GM10847 (cell line): ENCODE measurements around the gene DPF3.

Source experiments
- POLR2A ChIP-seq: IDR thresholded peaks from 2 replicates; pipeline ENCODE4 v1.6.1; 2011; ENCODE audit not compliant: insufficient read length; ENCODE audit errors: extremely low read depth

The DPF3 gene

GRCh38 chr14:72677664-72678063, 216.2 kb downstream of the DPF3 start:
- no peak for TF ChIP-seq POLR2A

GRCh38 chr14:72675126-72675525, 218.8 kb downstream of the DPF3 start:
- no peak for TF ChIP-seq POLR2A

- no peak for TF ChIP-seq POLR2A
These were observed 220.7 kb downstream of the DPF3 start for GRCh38 chr14:72673179-72673578.

GRCh38 chr14:72666610-72667009, 227.3 kb downstream of the DPF3 start:
- TF ChIP-seq POLR2A, result no peak

GRCh38 chr14:72665259-72665658, 228.6 kb downstream of the DPF3 start:
- TF ChIP-seq POLR2A, result no peak

GRCh38 chr14:72664651-72665050, 229.2 kb downstream of the DPF3 start:
- no peak for TF ChIP-seq POLR2A

- TF ChIP-seq POLR2A, result no peak
These were observed 229.8 kb downstream of the DPF3 start for GRCh38 chr14:72663956-72664650.

- TF ChIP-seq POLR2A, result no peak
These were observed 230.8 kb downstream of the DPF3 start for GRCh38 chr14:72663076-72663487.

- no peak for TF ChIP-seq POLR2A
These were observed 231.7 kb downstream of the DPF3 start for GRCh38 chr14:72662214-72662613.

GRCh38 chr14:72657214-72657921, 236.5 kb downstream of the DPF3 start:
- no peak for TF ChIP-seq POLR2A

- TF ChIP-seq POLR2A, result no peak
These were observed 240.9 kb downstream of the DPF3 start for GRCh38 chr14:72653026-72653425.

GRCh38 chr14:72652179-72652578, 241.7 kb downstream of the DPF3 start:
- no peak for TF ChIP-seq POLR2A

- no peak for TF ChIP-seq POLR2A
These were observed 242.2 kb downstream of the DPF3 start for GRCh38 chr14:72651714-72652113.

- no peak for TF ChIP-seq POLR2A
These were observed 242.8 kb downstream of the DPF3 start for GRCh38 chr14:72651081-72651480.

- TF ChIP-seq POLR2A, result no peak
These were observed 244.2 kb downstream of the DPF3 start for GRCh38 chr14:72649603-72650227.

GRCh38 chr14:72647782-72648181, 246.1 kb downstream of the DPF3 start:
- TF ChIP-seq POLR2A, result no peak
